ENCODE data around the gene CHIA. TPM values are rescaled to one million over a fixed set of nuclear protein-coding genes. Genes with fewer than 3 reads are reported as not detected.
"Not testable (repeated sequence)": the region's sequence is repeated elsewhere in the genome, so short reads cannot be mapped to it uniquely, and the experiment has no call there.

CHIA gene
- total RNA-seq, 1 donor from 2014 or later, result not detected

DNA sequence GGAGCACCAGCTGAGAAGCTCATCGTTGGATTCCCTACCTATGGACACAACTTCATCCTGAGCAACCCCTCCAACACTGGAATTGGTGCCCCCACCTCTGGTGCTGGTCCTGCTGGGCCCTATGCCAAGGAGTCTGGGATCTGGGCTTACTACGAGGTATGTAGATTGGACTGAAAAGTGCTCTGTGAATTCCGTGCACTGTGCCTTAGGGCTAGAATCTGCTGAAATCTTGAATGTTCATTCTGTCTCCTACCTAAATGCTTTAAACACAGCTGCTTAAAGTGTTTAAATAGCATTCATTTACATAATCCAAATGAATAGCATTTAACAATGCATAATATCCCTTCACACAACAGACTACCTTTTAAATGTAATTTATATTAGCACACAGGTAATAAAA, 27.9 kb downstream of the CHIA start:
- H3K36me3 Mint-ChIP-seq (ENCODE audit: low read depth), result no peaks in the 10 kb centered on the region
- H3K4me3 Mint-ChIP-seq, result no peak overlapping the region
- peaks cover 17% of the 10 kb centered on the region for H3K27me3 Mint-ChIP-seq
- intact Hi-C loops (cut with micrococcal nuclease), result no loop called here
- peaks cover 11% of the 10 kb centered on the region for H3K9me3 Mint-ChIP-seq
- no peak overlapping the region for H3K27ac Mint-ChIP-seq
- no peak for DNase-seq
- H3K4me1 Mint-ChIP-seq, result peaks cover 4% of the 10 kb centered on the region

GRCh38 chr1:111320066-111320879, 29.6 kb downstream of the CHIA start:
- H3K4me3 Mint-ChIP-seq, result no peak overlapping the region
- H3K36me3 Mint-ChIP-seq (ENCODE audit: low read depth), result no peaks in the 10 kb centered on the region
- no peak overlapping the region for H3K27ac Mint-ChIP-seq
- no peak for DNase-seq
- intact Hi-C loops (cut with micrococcal nuclease), result no loop called here
- H3K27me3 Mint-ChIP-seq, result peaks cover 8% of the 10 kb centered on the region
- peaks cover 11% of the 10 kb centered on the region for H3K9me3 Mint-ChIP-seq
- peaks cover 4% of the 10 kb centered on the region for H3K4me1 Mint-ChIP-seq

GRCh38 chr1:111323231-111323630, 32.6 kb downstream of the CHIA start:
- intact Hi-C loops (cut with micrococcal nuclease), result no loop called here
- Mint-ChIP-seq H3K4me3 (no peak overlapping the region), H3K4me1 (peaks cover 4% of the 10 kb centered on the region), H3K27me3 (peaks cover 13% of the 10 kb centered on the region), H3K27ac (no peak overlapping the region), H3K9me3 (peaks cover 26% of the 10 kb centered on the region), H3K36me3 (ENCODE audit: low read depth) (no peaks in the 10 kb centered on the region)
- no peak for DNase-seq

GRCh38 chr1:111332190-111332589, 41.5 kb downstream of the CHIA start:
- Mint-ChIP-seq H3K9me3 (peaks cover 30% of the 10 kb centered on the region), H3K36me3 (ENCODE audit: low read depth) (no peaks in the 10 kb centered on the region), H3K4me1 (no peaks in the 10 kb centered on the region), H3K4me3 (no peak overlapping the region), H3K27me3 (peaks cover 9% of the 10 kb centered on the region), H3K27ac (no peak overlapping the region)
- DNase-seq, result no peak
- intact Hi-C loops (cut with micrococcal nuclease), result no loop called here

GRCh38 chr1:111334169-111334568, 43.5 kb downstream of the CHIA start:
- peaks cover 12% of the 10 kb centered on the region for H3K9me3 Mint-ChIP-seq
- H3K4me3 Mint-ChIP-seq, result no peak overlapping the region
- H3K4me1 Mint-ChIP-seq, result no peaks in the 10 kb centered on the region
- peaks cover 4% of the 10 kb centered on the region for H3K27me3 Mint-ChIP-seq
- H3K27ac Mint-ChIP-seq, result no peak overlapping the region
- peak; percentile 83 for DNase-seq
- intact Hi-C loops (cut with micrococcal nuclease), result loop anchor here (1.0 kb wide), 2 partner anchors 111 to 137 kb away; no protein-coding TSS in a partner anchor
- no peaks in the 10 kb centered on the region for H3K36me3 Mint-ChIP-seq (ENCODE audit: low read depth)

GRCh38 chr1:111335214-111335877, 44.7 kb downstream of the CHIA start:
- H3K9me3 Mint-ChIP-seq; H3K4me3 Mint-ChIP-seq; H3K4me1 Mint-ChIP-seq; H3K27me3 Mint-ChIP-seq; H3K36me3 Mint-ChIP-seq (ENCODE audit: low read depth); DNase-seq; intact Hi-C loops (cut with micrococcal nuclease); H3K27ac Mint-ChIP-seq: not testable (repeated sequence)

- H3K36me3 Mint-ChIP-seq (ENCODE audit: low read depth); DNase-seq; H3K27me3 Mint-ChIP-seq; H3K4me3 Mint-ChIP-seq; intact Hi-C loops (cut with micrococcal nuclease); H3K9me3 Mint-ChIP-seq; H3K4me1 Mint-ChIP-seq; H3K27ac Mint-ChIP-seq: not testable (repeated sequence)
Observed at GRCh38 chr1:111338849-111339248, 48.2 kb downstream of the CHIA start.

DNA sequence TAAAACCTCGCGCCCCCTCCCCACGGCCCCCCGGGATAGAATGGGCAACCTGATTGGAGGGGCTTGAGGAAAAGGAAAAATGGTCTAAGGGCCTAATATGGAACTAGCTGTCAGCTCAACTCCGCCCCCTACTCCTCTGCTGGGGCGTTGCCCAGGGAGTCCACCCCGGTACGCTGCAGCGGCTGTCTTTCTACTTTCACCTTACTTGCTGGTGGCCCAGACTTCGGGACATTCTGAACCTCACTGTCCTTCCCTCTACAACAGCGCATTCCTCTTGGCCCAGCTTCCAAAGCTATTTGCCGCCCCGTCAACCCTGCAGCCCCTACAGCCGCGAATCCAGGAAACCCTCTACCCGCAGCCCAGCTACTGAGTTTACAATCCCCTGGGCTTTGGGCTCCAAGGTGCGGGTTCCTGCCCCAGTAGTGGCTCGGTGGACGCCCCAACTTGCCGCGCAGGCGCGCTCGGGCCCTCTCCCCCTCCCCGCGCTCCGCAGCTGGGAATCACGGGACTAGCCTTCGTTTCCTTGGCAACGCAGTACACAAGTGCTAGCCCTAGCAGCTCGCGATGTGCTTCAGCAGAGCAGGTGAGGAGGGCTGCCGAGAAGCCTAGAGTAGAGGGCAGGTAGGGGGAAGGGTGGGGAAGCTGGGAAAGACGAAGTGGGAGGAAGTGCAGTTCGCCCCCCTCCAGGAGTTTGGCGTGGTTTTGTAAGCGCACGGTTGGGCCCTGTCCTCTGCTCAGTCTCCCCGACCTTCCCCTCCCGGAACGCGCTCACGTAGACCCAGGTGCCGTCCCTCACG, 55.6 kb downstream of the CHIA start:
- H3K27me3 Mint-ChIP-seq, result peaks cover 7% of the 10 kb centered on the region
- no peaks in the 10 kb centered on the region for H3K9me3 Mint-ChIP-seq
- intact Hi-C loops (cut with micrococcal nuclease), result no loop called here
- DNase-seq, result peak; percentile 95
- H3K36me3 Mint-ChIP-seq (ENCODE audit: low read depth), result no peaks in the 10 kb centered on the region
- peaks cover 12% of the 10 kb centered on the region for H3K4me1 Mint-ChIP-seq
- peak overlapping the region; percentile 75 for H3K27ac Mint-ChIP-seq
- peak overlapping the region; percentile 90 for H3K4me3 Mint-ChIP-seq

GRCh38 chr1:111347026-111347425, 56.4 kb downstream of the CHIA start:
- H3K27me3 Mint-ChIP-seq, result peaks cover 7% of the 10 kb centered on the region
- no peaks in the 10 kb centered on the region for H3K36me3 Mint-ChIP-seq (ENCODE audit: low read depth)
- H3K9me3 Mint-ChIP-seq, result no peaks in the 10 kb centered on the region
- H3K4me1 Mint-ChIP-seq, result peaks cover 12% of the 10 kb centered on the region
- no peak overlapping the region for H3K27ac Mint-ChIP-seq
- DNase-seq, result no peak
- peak overlapping the region; percentile 90 for H3K4me3 Mint-ChIP-seq
- intact Hi-C loops (cut with micrococcal nuclease), result no loop called here

DNA sequence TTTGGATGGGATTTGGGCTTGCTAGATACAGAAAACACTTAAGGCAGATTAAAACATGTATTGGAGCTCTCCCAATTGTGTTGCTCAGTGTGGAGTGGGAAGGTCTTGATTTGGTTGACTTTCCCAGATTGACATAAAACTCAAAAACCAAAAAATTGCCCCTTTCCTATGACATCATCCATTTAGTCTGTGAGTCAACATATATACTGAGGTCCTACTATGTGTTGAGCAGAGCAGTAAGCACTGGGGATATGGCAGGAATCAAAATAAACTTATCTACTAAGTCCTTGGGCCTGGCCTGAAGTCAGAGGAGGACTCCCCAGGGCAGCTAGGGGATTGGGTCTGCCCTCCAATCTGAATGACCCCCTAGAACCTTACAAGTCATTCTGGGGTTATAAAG, 61.0 kb downstream of the CHIA start:
- H3K4me1 Mint-ChIP-seq, result peaks cover 10% of the 10 kb centered on the region
- no peaks in the 10 kb centered on the region for H3K36me3 Mint-ChIP-seq (ENCODE audit: low read depth)
- no peak overlapping the region for H3K4me3 Mint-ChIP-seq
- intact Hi-C loops (cut with micrococcal nuclease), result no loop called here
- no peak overlapping the region for H3K27ac Mint-ChIP-seq
- H3K27me3 Mint-ChIP-seq, result peaks cover 6% of the 10 kb centered on the region
- no peaks in the 10 kb centered on the region for H3K9me3 Mint-ChIP-seq
- DNase-seq, result no peak

DNA sequence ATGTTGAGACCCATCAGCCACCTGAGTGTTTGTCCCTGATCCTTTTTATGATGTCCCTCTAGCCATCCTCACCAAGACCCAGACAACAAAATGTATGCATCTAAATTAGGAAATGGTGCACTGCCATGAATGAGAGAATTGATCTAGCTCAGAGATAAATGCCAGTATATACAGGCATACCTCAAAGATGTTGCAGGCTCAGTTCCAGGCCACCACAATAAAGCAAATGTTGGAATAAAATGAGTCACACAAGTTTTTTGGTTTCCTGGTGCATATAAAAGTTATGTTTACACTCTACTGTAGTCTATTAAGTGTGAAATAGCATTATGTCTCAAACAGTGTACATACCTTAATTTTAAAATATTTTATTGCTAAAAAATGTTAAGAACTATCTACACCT, 63.9 kb downstream of the CHIA start:
- intact Hi-C loops (cut with micrococcal nuclease), result no loop called here
- Mint-ChIP-seq H3K4me1 (peaks cover 5% of the 10 kb centered on the region), H3K9me3 (no peaks in the 10 kb centered on the region), H3K4me3 (no peak overlapping the region), H3K27me3 (peaks cover 9% of the 10 kb centered on the region), H3K27ac (no peak overlapping the region), H3K36me3 (ENCODE audit: low read depth) (no peaks in the 10 kb centered on the region)
- DNase-seq, result no peak

GRCh38 chr1:111358964-111359363, 68.3 kb downstream of the CHIA start:
- Mint-ChIP-seq H3K27me3 (peaks cover 7% of the 10 kb centered on the region), H3K4me3 (no peak overlapping the region), H3K27ac (no peak overlapping the region), H3K4me1 (peaks cover 5% of the 10 kb centered on the region), H3K9me3 (peaks cover 2% of the 10 kb centered on the region), H3K36me3 (ENCODE audit: low read depth) (no peaks in the 10 kb centered on the region)
- DNase-seq, result no peak
- intact Hi-C loops (cut with micrococcal nuclease), result no loop called here

GRCh38 chr1:111359376-111359775, 68.7 kb downstream of the CHIA start:
- Mint-ChIP-seq H3K4me1 (peaks cover 4% of the 10 kb centered on the region), H3K9me3 (peaks cover 4% of the 10 kb centered on the region), H3K27me3 (peaks cover 9% of the 10 kb centered on the region), H3K4me3 (no peak overlapping the region), H3K27ac (no peak overlapping the region), H3K36me3 (ENCODE audit: low read depth) (no peaks in the 10 kb centered on the region)
- intact Hi-C loops (cut with micrococcal nuclease), result no loop called here
- DNase-seq, result no peak

DNA sequence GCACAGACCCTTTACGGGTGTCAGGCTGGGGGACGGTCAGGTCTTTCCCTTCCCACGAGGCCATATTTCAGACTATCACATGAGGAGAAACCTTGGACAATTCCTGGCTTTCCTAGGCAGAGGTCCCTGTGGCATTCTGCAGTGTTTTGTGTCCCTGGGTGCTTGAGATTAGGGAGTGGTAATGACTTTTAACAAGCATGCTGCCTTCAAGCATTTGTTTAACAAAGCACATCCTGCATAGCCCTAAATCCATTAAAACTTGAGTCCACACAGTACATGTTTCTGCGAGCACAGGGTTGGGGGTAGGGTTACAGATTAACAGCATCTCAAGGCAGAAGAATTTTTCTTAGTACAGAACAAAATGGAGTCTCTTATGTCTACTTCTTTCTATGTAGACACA, 69.6 kb downstream of the CHIA start:
- DNase-seq; H3K36me3 Mint-ChIP-seq (ENCODE audit: low read depth); intact Hi-C loops (cut with micrococcal nuclease); H3K4me1 Mint-ChIP-seq; H3K9me3 Mint-ChIP-seq; H3K27ac Mint-ChIP-seq; H3K4me3 Mint-ChIP-seq: not testable (repeated sequence)
- peaks cover 13% of the 10 kb centered on the region for H3K27me3 Mint-ChIP-seq
